NT2/D1 (cell line): ENCODE results near the gene DLG2.

Experiments used
- SUZ12 ChIP-seq: IDR thresholded peaks from 2 replicates; pipeline ENCODE4 v1.6.1; 2011; ENCODE audit not compliant: insufficient read length, insufficient read depth; ENCODE audit errors: extremely low read depth
- YY1 ChIP-seq: IDR thresholded peaks from 2 replicates; pipeline ENCODE4 v1.6.1; 2011; ENCODE audit not compliant: insufficient read length, insufficient read depth
- ZNF274 ChIP-seq: IDR thresholded peaks from 2 replicates; pipeline ENCODE4 v1.6.1; 2011; ENCODE audit warnings: mild to moderate bottlenecking, low read depth, low read length

GRCh38 chr11:84465040-84465439, 1162.1 kb downstream of the DLG2 start:
- TF ChIP-seq YY1: no peak
- no peak for TF ChIP-seq ZNF274
- no peak for TF ChIP-seq SUZ12
